Keratinocyte (primary cell): ENCODE data around the gene LSAMP. TPM values are rescaled to one million over a fixed set of nuclear protein-coding genes. Genes with fewer than 3 reads are reported as not detected.

ENCODE experiments used
- DNase-seq: peaks from one replicate; pipeline ENCODE4 v3.0.0-alpha.2; 2011; ENCODE audit warnings: low read depth, missing footprints, low spot score
- FAIRE-seq: peaks from 2 replicates; lab custom pipeline; 2011; peaks lifted over from hg19 to GRCh38; lab: Jason Lieb, UNC
- H2AFZ ChIP-seq: 2 replicates; pipeline ENCODE4 v1.6.0; 2012; ENCODE audit warnings: low read length, control low read depth, inconsistent platforms; ENCODE audit not compliant: control insufficient read depth
- H3K27ac ChIP-seq: 2 replicates; pipeline ENCODE4 v1.5.1; 2011; ENCODE audit warnings: low read length; ENCODE audit not compliant: control insufficient read depth, insufficient read depth
- H3K27me3 ChIP-seq: 3 replicates; pipeline ENCODE4 v1.6.0; 2011; ENCODE audit warnings: low read length; ENCODE audit not compliant: control insufficient read depth, insufficient read depth; ENCODE audit errors: extremely low read depth
- H3K36me3 ChIP-seq, 2 experiments: 2 replicates in 1 of 2; 3 replicates in 1 of 2; pipeline ENCODE4 v1.5.1; 2011; ENCODE audit warnings: low read length in 2 of 2, mild to moderate bottlenecking in 1 of 2; ENCODE audit not compliant: control insufficient read depth in 2 of 2, insufficient read depth in 2 of 2; ENCODE audit errors: extremely low read depth in 1 of 2
- H3K4me1 ChIP-seq: 3 replicates; pipeline ENCODE4 v1.5.1; 2011; ENCODE audit warnings: low read length; ENCODE audit not compliant: control insufficient read depth, insufficient read depth; ENCODE audit errors: extremely low read depth
- H3K4me2 ChIP-seq: 3 replicates; pipeline ENCODE4 v1.6.0; 2011; ENCODE audit warnings: low read depth, low read length; ENCODE audit not compliant: control insufficient read depth, insufficient read depth; ENCODE audit errors: extremely low read depth
- H3K4me3 ChIP-seq, 3 experiments: fragments of 200-600 bp in 1 of 3; sonication (generic) in 1 of 3; 2 replicates in 2 of 3; 3 replicates in 1 of 3; pipeline ENCODE4 v1.5.1; 2011 to 2016; ENCODE audit warnings: low read length in 3 of 3, mild to moderate bottlenecking in 3 of 3, control low read depth in 2 of 3, inconsistent platforms in 1 of 3, low read depth in 1 of 3, mixed read lengths in 1 of 3, mixed run types in 1 of 3, moderate library complexity in 1 of 3; ENCODE audit not compliant: control insufficient read depth in 2 of 3, insufficient read depth in 2 of 3; ENCODE audit errors: extremely low read depth in 1 of 3
- H3K79me2 ChIP-seq: 2 replicates; pipeline ENCODE4 v1.6.0; 2012; ENCODE audit warnings: low read length; ENCODE audit not compliant: control insufficient read depth, insufficient read depth
- H3K9ac ChIP-seq: 3 replicates; pipeline ENCODE4 v1.6.0; 2011; ENCODE audit warnings: low read length; ENCODE audit not compliant: control insufficient read depth, insufficient read depth; ENCODE audit errors: extremely low read depth
- H3K9me1 ChIP-seq: 3 replicates; pipeline ENCODE4 v1.6.0; 2011; ENCODE audit warnings: low read length; ENCODE audit not compliant: control insufficient read depth, insufficient read depth; ENCODE audit errors: extremely low read depth
- H3K9me3 ChIP-seq: 2 replicates; pipeline ENCODE4 v1.5.1; 2012; ENCODE audit warnings: low read depth, low read length; ENCODE audit not compliant: control insufficient read depth
- H4K20me1 ChIP-seq: 3 replicates; pipeline ENCODE4 v1.6.0; 2011; ENCODE audit warnings: low read length; ENCODE audit not compliant: control insufficient read depth, insufficient read depth; ENCODE audit errors: extremely low read depth
- EZH2 ChIP-seq: IDR thresholded peaks from one replicate; pipeline ENCODE4 v1.6.1; 2012; ENCODE audit warnings: inconsistent platforms, mild to moderate bottlenecking, low read length, moderate library complexity
- dilution Hi-C: fragments of 300-500 bp; cut with MboI; formaldehyde crosslinking; loops from one replicate; pipeline ENCODE4 v1.7.0; 2020; ENCODE audit warnings: low sequenced_read_pairs; ENCODE audit not compliant: extremely low pct_ligation_motif_present
- polyA plus RNA-seq, 5 experiments: library from polyadenylated mRNA; depleted of rRNA in 3 of 5; stranded (reverse) in 3 of 5; stranded (forward) in 1 of 5; unstranded in 1 of 5; fragments of >200 nt; gene quantifications; 1 replicate in 1 of 5; 2 replicates in 3 of 5; 3 replicates in 1 of 5; pipeline versions ENCODE4 v1.2.1 to v1.2.3, GENCODE V29; 2011 to 2012; ENCODE audit warnings: missing spikeins in 2 of 5, low read depth in 1 of 5, low replicate concordance in 1 of 5
- TF ChIP-seq, protein P1 (sequence below), 3 experiments: IDR thresholded peaks in 1 of 3; conservative IDR thresholded peaks in 1 of 3; optimal IDR thresholded peaks in 1 of 3; 2 replicates in 2 of 3; 3 replicates in 1 of 3; pipeline versions ENCODE3 to v1.5.1; 2011; ENCODE audit warnings: low read length in 3 of 3, mild to moderate bottlenecking in 3 of 3, moderate library complexity in 2 of 3, control low read depth in 1 of 3, inconsistent platforms in 1 of 3; ENCODE audit not compliant: insufficient read depth in 2 of 3; ENCODE audit errors: extremely low read depth in 1 of 3

The LSAMP gene
- polyA plus RNA-seq, 1 donor (not counting 4 experiments of a cell fraction or from before 2014, with no cell fraction given), result 0.12 TPM

DNA sequence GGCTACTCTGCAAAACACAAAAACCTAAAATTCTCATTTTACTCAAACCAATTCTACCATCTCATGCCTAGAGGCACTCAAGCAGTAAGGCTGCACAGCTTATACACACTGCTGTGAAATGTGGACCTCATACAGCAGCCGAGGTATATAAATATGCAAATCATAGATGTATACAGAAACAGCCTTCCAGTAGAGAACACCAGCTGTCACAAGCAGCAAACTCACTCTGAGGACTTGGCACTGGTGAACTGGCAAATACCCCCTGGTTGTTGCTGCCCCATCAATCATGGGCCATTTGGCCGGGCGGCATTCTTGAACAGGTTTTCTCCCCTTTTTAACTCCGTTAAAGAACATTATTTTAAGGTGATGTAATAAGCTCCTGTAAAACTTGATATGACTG, 378.0 kb downstream of the LSAMP start:
- dilution Hi-C loops, result no loop called here
- no peaks in the 10 kb centered on the region for H4K20me1 ChIP-seq
- DNase-seq (no peak), FAIRE-seq (no peak)
- TF ChIP-seq, protein P1, sequence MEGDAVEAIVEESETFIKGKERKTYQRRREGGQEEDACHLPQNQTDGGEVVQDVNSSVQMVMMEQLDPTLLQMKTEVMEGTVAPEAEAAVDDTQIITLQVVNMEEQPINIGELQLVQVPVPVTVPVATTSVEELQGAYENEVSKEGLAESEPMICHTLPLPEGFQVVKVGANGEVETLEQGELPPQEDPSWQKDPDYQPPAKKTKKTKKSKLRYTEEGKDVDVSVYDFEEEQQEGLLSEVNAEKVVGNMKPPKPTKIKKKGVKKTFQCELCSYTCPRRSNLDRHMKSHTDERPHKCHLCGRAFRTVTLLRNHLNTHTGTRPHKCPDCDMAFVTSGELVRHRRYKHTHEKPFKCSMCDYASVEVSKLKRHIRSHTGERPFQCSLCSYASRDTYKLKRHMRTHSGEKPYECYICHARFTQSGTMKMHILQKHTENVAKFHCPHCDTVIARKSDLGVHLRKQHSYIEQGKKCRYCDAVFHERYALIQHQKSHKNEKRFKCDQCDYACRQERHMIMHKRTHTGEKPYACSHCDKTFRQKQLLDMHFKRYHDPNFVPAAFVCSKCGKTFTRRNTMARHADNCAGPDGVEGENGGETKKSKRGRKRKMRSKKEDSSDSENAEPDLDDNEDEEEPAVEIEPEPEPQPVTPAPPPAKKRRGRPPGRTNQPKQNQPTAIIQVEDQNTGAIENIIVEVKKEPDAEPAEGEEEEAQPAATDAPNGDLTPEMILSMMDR (optimal IDR thresholded peaks at IDR 0.05 in 1 of 3, IDR thresholded peaks at IDR 0.05 in 1 of 3, conservative IDR thresholded peaks at IDR 0.05 in 1 of 3; ENCODE audit: extremely low read depth in 1 of 3, insufficient read depth in 2 of 3, low read length in 3 of 3), result no peak
- no peak for TF ChIP-seq EZH2
- no peaks in the 10 kb centered on the region for H3K9me1 ChIP-seq
- H2AFZ ChIP-seq, result peak overlapping the region; percentile 16
- H3K9me3 ChIP-seq, result no peaks in the 10 kb centered on the region
- H3K4me1 ChIP-seq, result peaks cover 5% of the 10 kb centered on the region
- no peaks in the 10 kb centered on the region for H3K36me3 ChIP-seq
- H3K79me2 ChIP-seq, result no peaks in the 10 kb centered on the region
- no peak overlapping the region for H3K27ac ChIP-seq
- no peak overlapping the region for H3K4me2 ChIP-seq
- no peak overlapping the region for H3K4me3 ChIP-seq
- H3K9ac ChIP-seq, result no peak overlapping the region
- H3K27me3 ChIP-seq, result no peaks in the 10 kb centered on the region

DNA sequence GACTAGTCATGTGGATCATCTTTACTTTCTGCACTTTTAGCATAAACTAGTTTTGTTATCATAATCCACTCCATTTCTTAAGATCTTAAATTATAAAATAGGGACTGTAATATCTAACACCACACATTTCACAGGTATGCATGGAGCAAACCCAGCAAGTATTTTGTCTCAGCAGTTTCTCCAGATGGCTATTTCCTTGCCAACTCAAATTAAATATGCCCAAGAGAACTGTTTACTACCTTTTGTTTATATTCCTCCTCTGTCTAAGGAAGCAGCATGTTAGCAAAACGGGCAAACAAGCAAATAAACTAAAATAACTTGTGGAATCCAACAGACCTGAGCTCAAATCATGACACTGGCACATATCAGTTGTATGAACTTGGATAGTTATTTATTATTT, 379.8 kb downstream of the LSAMP start:
- no peaks in the 10 kb centered on the region for H3K27me3 ChIP-seq
- no peak overlapping the region for H3K27ac ChIP-seq
- TF ChIP-seq, protein P1 (optimal IDR thresholded peaks at IDR 0.05 in 1 of 3, IDR thresholded peaks at IDR 0.05 in 1 of 3, conservative IDR thresholded peaks at IDR 0.05 in 1 of 3; ENCODE audit: extremely low read depth in 1 of 3, insufficient read depth in 2 of 3, low read length in 3 of 3), result no peak
- TF ChIP-seq EZH2, result no peak
- H3K9ac ChIP-seq, result no peak overlapping the region
- H3K9me1 ChIP-seq, result no peaks in the 10 kb centered on the region
- no peaks in the 10 kb centered on the region for H4K20me1 ChIP-seq
- FAIRE-seq (no peak), DNase-seq (no peak)
- no peak overlapping the region for H3K4me2 ChIP-seq
- H2AFZ ChIP-seq, result no peak overlapping the region
- H3K4me3 ChIP-seq, result no peak overlapping the region
- no peaks in the 10 kb centered on the region for H3K79me2 ChIP-seq
- H3K36me3 ChIP-seq, result no peaks in the 10 kb centered on the region
- H3K4me1 ChIP-seq, result peaks cover 5% of the 10 kb centered on the region
- no peaks in the 10 kb centered on the region for H3K9me3 ChIP-seq
- dilution Hi-C loops, result no loop called here
